Measurements from ENCODE around the gene HDAC4.

Gene HDAC4

DNA sequence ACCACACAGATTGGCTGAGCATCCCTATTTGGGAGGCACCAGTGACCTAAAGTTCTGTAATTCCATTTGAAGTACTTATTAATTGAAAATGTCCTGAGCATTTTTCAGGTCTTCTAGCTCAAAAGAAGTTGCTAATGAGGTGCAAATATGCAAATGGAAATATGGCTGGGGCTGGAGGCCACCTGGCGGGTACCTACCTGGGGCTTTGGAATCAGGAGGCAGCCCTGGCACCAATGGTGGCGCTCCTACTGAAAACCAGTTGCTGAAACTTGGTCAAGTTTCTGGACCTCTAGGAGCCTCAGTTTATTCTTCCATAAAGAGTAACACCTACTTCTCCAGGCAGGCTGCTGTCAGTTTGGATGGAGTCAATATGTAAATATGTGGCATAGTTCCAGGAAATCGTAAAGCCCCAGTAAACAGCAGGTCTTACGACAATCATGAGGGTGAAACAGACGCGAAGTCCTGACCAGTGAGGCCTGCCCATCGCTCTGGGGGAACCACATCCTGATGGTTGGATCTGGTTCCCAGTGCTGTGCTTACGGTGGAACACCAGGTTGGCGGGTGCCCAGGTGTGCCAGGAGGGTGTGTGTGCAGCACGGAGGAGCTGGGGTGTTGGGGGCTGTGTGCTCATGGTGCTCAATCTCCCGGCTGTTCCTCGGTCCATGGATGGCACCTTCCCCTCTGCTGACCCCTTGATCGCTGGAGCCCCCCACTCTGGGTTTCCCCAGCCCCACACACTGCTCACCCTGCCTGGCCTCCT, 366.8 kb downstream of the HDAC4 start:
- DNase-seq: no peak

DNA sequence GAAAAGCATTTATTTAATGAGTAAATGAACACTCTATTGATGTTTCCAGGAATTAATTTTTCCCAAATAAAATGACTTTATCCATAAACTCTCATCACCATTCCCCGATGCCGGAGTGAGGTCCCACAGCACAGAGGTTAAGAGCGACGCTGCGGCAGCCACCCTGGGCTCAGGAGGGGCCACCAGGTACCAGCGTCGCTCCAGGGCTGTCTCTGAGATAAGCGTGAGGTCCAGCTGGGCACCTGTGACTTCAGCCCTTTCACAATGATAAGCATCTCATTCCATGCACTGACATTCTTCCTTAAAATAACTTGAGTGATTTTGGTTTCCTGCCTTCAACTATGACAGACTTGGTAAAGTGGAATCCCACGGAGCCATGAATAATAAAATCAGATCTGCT, 370.9 kb downstream of the HDAC4 start:
- no peak for DNase-seq

DNA sequence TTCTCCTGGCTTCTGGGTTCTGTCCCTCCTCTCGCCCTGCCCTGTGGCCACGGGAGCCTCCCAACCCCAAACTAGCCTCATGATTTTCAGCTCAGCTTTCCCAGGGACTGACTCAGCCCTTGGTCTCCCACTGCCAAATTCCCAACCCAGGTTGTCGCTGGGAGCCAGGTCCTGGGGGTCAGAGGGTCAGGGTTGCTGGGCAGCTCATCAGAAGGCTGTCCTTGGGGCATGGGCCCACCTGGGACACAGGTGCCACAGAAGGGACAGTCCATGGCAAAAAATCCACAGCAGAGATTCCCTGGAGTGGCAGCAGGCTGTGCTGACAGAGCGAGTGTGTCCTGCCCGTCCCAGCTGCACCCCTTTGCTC, 372.6 kb downstream of the HDAC4 start:
- peak; percentile 5 for DNase-seq

DNA sequence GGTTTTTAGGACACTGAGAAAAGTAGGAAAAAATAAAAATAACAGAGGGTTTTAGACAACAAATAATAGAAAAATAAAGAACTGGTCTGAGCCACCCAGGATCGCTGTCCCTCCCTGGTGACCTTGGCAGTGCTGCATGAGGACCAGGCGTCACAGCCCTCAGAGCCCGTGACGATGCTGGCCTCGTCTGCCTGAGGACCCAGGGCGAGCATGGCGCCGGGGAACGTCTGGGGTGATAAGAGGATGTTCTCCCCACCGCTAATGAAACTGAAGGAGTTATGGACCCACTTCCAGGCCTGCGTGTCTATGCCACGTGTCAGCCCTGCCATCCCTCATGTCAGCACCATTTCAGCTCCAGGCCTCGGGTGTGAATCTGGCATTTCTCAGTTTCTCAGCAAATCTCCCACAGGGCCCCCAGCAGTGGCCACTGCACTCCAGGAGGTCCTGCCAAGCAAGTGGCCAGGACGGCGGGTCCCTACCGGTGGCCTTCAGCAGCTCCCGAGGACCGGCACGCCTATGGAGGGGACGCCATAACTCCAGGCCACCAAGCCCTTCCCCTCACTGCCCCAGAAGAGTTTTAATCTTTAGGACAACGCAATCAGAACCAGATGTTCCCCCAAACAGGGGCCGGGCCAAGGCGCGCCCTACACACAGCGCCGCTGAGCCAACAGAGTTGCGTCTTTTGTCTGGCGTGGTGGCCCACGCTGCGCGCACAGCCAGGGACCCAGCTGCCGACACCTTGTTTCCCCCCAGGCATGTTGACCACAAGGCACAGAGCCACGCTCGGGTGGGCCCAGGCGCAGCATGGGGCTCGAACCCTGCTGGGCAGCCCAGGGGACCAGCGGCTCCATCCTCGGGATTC, 373.2 kb downstream of the HDAC4 start:
- DNase-seq: peak; percentile 12

DNA sequence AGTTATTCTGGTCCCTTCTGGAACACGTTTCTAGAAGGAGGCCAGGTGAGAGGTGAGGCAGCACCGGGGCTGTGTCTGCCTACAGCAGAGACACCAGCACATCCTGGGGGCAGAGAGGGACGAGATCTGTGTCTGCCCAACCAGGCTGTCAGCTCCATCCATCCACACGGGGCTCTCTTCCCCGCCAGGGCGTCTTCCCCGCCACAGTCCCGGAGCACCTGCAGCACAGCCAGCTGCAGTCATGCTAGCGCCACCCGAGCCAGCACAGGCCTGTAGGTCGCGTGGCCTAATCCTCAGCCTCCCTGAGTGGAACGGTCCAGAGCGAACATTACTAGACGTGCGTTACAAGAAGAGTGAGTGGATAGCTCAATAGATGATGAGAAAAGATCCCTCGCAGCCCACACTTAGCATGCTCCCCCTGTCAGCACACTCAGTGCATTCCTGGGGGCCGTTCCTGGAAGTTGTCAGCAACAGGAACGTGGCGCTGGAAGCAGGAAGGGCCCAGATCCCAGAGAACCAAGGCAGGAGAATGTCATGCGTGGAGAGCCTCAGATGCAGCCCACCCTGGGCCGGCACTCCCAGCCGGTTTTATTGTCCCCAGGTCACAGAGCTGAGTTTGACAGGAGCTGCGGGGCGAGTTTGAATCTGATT, 374.0 kb downstream of the HDAC4 start:
- DNase-seq: peak; percentile 55

DNA sequence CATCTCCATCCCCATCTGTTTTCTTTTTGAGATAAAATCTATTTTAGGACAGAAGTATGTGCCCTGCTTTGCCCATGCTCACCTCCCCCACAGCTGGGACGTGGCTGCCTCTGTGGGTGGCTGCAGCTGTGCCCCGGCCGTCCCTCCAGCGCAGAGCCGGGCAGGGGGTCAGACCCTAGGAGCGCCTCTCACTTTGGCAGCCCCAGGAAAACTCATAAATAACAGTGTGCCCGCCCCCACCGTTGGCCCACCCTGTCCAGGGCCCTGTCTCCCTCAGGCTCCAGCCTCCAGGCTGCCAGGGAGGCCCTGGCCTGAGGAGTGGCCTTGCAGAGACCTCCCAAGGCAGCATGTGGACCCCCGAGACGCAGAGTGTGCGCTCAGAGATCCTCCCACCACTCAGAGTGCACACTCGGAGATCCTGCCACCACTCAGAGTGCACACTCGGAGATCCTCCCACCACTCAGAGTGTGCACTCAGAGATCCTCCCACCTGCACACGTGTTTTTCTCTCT, 374.8 kb downstream of the HDAC4 start:
- DNase-seq: peak; percentile 15

DNA sequence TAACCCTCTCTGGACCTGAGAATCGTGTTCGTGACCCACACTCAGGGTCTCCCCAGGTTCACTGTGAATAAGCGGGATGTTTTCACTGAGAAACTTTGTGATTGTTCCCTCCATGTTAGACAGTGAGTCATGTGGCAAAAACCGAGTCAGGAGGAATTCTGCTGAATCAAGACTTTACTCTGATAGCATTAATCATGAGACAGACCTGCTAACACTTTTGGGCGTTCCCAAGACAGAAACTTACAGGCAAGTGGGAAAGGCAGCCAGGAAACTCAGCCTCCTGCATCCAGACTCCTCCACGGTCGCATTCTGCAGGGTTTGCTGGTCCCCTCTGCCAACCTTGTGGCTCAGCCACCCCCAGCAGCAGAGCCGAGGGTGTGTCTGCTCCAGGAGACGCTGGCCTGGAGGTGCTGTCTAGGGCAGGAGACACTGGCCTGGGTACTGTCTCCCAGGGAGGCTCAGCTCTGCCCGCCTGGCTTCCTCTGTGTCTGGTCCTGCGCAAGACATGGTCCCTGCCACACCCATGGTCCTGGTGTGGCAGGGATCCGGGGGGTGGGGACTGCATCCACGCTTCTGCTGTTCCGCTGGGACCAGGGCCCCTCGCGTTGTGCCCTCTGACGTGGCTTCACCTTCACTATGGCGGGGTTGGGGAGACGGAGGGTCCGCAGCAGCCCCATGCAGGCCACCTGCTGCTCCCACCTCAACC, 375.6 kb downstream of the HDAC4 start:
- DNase-seq: peak; percentile 16

DNA sequence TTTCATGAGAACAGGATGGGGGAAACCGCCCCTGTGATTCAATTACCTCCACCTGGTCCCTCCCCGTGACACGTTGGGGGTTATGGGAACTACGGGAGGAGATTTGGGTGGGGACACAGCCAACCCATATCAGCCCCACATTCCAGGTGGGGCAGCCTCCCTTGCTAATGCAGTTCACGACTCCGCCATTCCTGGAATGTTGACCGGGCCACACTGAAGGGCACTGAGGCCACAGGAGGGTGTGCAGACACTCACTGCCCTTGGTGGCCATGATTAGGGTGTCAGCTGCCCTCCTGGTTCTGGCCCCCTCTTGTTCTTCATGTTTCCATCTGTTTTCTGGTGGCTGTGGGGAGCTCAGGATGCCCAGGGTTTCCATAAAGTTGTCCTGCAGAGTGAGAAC, 376.6 kb downstream of the HDAC4 start:
- DNase-seq: peak; percentile 4

DNA sequence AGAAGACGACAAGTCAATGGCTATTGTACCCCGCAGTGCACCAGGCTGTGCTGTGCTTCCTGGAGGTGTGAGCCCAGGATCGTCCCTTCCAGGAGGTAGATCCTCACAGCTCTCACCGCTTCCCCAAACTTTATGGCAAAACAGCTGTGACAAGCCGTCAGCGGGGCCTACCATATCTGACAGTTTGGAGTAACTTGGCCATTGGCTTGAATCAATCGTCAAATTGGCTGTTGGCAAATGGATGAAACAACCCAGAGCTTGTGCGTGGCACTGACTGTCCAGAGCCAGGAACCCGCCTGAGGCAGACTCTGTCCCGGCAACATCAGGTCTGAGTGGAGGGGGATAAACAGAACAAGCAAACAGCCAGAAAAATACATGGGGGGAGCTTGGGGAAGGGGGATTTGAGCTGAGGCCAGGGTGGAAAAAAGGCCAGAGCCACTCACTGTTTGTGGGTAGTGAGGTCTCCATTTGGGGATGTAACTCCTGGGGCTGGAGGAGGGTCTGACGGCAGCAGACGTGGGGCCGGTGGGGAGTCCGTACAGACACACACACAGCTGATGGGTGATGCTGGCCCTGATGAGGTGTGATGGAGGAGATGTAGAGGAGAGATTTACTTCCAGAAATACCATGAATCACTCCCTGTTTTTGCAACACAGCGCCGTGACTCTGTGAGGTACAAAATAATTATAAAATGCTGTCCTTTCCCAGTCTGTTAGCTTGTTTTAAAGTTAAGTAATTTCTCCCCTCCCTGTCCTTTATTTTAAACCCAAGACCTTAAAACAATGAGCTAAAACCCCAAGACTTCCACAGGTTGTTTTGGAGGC, 378.2 kb downstream of the HDAC4 start:
- DNase-seq: peak; percentile 8

DNA sequence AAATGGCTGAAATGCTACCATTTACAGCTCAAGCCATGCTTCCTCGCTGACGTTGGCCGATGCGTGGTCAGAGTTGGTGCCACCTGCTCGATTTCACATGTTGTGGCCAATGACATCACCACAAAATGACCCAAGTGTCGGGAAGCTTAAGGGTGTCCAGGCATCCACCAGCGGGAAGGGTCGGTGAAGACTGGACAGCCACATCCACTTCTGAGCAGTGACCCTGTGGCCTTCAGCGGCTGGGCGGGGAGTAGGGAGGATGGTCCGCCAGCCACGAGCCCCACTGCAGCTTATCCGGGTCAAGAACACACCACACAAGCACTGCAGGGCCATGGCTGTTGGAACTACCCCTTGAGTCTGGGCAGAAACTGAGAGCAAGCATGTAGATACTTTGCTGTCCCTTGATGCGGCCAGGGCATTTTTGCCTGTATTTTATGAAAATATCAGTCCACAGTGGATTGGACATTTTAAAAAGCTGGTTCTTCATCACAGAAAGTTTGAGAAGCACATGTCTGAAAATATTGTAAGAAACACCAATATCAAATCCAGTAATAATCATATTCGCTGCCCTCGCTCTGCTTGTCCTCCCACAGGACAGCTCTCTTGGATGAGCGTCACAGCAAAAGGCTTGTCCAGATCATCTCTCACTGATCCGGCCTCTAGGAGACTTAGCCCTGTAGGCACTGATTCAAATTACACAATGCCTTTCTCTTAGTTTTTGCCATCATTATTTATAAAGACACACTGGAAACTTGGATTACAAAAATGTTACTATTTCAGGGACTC, 379.0 kb downstream of the HDAC4 start:
- DNase-seq: peak; percentile 8

DNA sequence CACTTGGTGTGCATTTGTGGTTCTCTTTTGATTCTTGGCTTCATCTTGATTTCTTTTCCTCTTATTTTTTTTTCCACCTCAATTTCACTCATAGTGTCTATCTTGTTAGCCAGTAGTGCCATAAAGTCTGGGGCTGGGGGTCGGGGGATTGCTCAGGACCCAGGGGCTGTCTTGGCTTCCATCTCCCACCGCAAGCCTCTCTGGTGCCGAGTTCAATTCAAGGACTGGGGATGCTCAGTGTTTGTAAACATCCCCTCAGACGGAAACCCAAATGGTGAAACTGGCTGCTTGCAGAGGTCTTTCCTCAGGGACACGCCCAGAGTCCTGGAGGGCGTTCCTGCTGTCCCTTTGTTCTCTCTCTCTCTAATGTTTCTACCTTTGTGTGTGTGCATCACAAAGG, 379.6 kb downstream of the HDAC4 start:
- DNase-seq: no peak

DNA sequence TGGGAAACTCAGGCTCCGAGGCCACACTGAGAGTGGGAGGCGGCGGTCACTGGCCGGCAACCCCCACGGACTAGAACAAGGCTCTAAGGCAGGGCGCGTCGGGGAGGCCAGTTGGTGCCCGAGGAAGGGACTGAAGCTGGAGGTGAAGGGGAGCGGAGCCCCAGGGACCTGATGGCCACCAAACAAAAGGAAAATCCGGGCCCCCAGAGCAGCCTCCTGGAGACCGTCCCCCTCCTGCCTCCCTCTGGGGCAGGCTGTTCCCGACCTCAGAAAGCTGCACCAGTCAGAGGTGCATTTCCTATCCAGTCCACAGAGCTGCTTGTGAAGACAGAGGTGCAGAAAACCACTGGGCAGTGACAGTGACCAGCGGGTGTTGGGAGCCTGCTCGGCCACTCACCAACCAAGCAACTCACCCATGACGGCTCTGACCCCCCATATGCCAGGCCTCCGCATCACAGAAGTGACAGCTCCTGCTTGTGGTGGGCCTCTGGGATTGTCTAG, 380.2 kb downstream of the HDAC4 start:
- peak; percentile 5 for DNase-seq

DNA sequence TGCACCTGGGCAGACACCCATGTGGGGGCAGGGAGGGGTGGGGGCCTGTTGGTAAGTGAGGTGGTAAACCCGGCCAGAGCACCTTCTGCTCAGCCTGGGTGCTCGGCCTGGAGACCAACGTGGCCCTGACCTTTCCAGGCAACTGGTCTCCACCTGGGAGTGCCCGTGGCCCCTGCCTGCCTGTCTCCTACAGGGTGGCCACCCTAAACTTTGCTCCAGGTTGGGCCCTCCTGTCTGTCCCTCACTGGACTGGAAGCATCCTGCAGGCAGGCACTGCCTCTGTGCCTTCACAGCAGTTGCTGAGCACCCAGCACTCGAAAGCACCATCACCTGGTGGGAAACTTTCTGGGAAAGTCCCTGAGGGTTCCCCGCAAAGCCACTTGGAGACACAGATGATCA, 381.6 kb downstream of the HDAC4 start:
- peak; percentile 5 for DNase-seq

DNA sequence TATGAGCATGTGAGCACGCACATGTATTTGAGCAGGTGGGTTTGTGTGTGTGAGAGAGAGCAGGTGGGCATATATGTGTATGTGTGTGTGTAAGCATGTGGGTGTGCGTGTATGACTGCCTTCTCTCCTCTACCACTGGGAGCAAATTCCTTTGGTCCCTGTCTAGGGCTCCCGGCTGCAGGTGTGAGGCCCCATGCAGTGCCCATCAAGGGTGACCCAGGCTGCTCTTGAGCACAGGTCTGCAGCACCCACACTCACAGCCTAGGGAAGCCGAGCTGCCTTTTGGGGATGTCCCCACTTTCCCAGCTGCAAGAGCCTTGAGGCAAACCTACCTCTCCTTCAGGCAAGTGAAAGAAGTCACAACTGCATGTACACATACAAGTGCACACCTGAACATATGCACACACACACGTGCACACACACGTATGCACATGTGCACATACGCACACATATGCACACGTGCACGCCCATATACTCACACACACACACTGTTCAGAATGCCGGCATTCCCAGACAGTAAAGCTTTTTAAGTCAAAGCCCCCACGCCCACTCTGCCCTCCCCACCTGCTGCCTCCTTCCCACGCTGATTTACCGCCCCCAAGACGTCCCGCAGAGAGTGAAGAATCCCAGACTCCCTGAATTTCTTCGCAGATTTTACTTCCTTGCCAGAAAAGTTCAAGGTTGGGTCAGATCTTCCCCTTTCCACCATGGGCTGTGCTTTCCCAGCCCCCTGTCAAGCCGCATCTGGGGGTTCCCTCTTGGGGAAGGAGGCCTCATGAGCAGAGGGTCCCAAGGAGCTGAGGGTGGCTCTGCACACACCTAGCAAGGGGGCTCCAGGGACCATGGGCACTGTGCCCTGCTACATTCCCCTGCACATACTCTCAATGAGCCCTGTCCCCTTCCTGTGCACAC, 382.3 kb downstream of the HDAC4 start:
- DNase-seq: no peak

DNA sequence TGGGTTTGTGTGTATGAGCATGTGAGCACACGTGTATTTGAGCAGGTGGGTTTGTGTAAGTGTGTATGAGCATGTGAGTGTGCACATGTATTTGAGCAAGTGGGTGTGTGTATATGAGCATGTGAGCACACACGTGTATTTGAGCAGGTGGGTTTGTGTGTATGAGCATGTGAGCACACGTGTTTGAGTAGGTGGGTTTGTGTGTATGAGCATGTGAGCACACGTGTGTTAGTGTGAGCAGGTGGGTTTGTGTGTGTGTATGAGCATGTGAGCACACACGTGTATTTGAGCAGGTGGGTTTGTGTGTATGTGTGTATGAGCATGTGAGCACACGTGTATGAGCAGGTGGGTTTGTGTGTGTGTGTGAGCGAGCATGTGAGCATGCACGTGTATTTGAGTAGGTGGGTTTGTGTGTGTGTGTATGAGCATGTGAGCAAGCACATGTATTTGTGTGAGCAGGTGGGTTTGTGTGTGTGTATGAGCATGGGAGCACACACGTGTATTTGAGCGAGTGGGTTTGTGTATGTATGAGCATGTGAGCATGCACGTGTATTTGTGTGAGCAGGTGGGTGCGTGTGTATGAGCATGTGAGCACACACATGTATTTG, 383.2 kb downstream of the HDAC4 start:
- DNase-seq: no peak

DNA sequence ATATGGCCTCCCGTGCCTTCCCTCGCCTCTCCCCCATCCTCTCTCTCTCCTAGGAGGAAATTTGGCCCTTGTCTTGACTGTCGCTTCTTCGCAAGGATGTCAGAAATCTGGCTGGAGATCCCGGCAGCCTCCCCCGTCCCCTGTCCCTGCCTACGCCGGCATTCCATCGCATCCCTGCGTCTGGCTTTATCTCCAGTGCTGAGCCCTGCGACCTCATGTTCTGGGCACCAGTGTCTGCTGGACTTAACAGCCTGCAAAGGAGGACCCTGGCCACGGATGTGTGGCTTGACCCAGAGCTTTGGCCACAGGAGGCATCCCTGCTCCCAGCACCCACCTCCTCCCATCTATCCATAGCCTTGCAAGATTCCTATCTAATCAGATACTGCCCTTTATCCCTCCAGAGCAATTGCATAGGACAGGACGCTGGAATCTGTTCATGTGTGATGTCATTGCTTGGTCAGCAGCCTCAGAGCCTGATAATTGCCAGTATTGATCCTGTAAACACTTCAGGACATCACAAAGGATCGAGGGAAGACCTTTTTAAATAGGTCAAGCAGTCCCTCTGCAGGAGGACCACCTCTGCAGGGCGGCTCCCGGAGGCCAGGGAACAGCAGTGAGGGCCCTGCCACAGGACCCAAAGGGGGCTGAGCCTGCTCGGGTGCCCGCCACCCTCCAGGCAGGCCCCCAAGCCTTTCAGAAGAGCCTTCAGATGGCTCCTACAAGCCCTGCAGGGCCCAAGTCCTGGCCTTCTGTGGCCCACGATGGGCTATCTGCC, 384.7 kb downstream of the HDAC4 start:
- no peak for DNase-seq

DNA sequence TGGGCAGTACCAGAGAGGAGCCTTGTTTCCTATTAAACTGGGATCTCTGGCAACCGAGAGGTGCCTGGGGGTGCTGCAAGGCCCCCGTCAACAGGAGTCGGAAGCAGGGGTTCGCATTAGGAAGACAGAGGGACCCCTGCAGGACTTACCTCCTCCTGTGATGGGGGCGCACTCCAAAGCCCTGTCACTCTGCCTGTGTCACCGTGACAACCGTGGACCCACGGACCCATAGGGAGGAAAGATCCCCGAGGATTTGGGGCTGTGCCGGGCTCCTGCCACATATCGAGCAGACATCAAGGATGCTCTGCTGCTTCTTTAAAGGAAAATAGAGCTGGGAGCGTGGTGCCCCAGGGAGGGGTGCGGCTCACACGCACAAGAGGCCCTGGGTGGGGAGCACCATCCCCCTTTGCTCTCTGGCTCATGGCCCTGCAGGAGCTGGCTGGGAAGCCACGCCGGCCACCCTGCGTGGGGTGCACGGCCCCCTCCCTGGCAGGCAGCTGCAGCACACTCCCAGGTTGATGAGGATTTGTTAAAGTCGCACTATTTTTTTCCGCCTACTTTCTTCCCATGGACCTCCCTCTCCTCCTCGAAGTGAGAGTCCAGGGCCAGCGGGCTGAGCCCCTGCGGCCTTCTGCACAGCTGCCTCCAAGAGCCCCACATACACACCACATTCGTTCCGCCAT, 385.5 kb downstream of the HDAC4 start:
- peak; percentile 63 for DNase-seq

Data from right hindlimb (tissue), 1 donor.